ENCODE measurements around the gene RAMP1.

DNA sequence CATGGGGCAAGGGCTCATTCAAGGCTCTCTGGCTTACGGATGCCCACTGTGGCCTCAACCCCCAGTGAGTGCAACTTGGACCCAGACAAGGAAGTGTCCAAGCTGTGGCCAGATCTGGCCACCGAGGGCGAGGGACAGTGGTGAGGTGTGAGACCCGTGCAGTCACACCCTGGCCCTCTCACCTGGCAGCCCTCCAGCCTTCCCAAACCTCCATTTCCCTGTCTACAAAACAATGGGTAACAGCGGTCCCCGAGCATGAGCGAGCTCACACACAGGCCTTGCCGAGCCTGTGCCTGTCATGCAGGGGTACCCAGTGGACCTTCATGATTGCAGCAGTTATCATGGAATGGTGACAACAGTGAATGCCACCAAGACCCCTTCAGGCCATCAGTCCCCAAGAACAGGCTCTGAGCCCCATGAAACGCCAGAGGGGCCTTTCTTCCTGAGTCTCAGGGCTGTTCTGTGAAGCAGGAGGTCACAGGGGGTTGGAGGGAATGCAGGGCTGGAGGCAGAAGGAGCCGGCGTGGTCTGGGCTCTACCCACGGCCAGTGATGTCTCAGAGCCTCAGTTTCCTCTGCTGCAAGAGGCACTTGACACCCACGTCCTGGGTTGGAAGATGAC is 49.8 kb downstream of the RAMP1 start:
- TF ChIP-seq, protein P1, sequence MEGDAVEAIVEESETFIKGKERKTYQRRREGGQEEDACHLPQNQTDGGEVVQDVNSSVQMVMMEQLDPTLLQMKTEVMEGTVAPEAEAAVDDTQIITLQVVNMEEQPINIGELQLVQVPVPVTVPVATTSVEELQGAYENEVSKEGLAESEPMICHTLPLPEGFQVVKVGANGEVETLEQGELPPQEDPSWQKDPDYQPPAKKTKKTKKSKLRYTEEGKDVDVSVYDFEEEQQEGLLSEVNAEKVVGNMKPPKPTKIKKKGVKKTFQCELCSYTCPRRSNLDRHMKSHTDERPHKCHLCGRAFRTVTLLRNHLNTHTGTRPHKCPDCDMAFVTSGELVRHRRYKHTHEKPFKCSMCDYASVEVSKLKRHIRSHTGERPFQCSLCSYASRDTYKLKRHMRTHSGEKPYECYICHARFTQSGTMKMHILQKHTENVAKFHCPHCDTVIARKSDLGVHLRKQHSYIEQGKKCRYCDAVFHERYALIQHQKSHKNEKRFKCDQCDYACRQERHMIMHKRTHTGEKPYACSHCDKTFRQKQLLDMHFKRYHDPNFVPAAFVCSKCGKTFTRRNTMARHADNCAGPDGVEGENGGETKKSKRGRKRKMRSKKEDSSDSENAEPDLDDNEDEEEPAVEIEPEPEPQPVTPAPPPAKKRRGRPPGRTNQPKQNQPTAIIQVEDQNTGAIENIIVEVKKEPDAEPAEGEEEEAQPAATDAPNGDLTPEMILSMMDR (IDR thresholded peaks at IDR 0.05) = no peak
- TF ChIP-seq POLR2A (IDR thresholded peaks at IDR 0.05) = no peak

All from thyroid gland (tissue), 4 donors.